Hepatocyte (in vitro differentiated cells): ENCODE results near the gene PALD1. TPM values are rescaled to one million over a fixed set of nuclear protein-coding genes. Genes with fewer than 3 reads are reported as not detected.

Experiments used
- DNase-seq: peaks from one replicate; pipeline ENCODE4 v3.0.0-alpha.2; 2016; ENCODE audit warnings: low spot score
- H2AFZ ChIP-seq: fragments of 200-600 bp; sonication (generic); 2 replicates; pipeline ENCODE4 v1.6.0; 2016; ENCODE audit warnings: antibody characterized with exemption, mild to moderate bottlenecking
- H3K27ac ChIP-seq: fragments of 200-600 bp; sonication (generic); 2 replicates; pipeline ENCODE4 v1.5.1; 2016; ENCODE audit warnings: mild to moderate bottlenecking
- H3K27me3 ChIP-seq: fragments of 200-600 bp; sonication (generic); 2 replicates; pipeline ENCODE4 v1.6.1; 2016
- H3K36me3 ChIP-seq: fragments of 200-600 bp; sonication (generic); replicated peaks from 2 replicates; pipeline ENCODE4 v1.5.1; 2016; ENCODE audit warnings: low read depth; ENCODE audit not compliant: insufficient read depth
- H3K4me1 ChIP-seq: fragments of 200-600 bp; sonication (generic); 2 replicates; pipeline ENCODE4 v1.5.1; 2016; ENCODE audit warnings: mild to moderate bottlenecking, moderate library complexity; ENCODE audit not compliant: insufficient read depth
- H3K4me2 ChIP-seq: fragments of 200-600 bp; sonication (generic); 2 replicates; pipeline ENCODE4 v1.6.0; 2016
- H3K4me3 ChIP-seq: fragments of 200-600 bp; sonication (generic); 2 replicates; pipeline ENCODE4 v1.5.1; 2016; ENCODE audit warnings: mild to moderate bottlenecking
- H3K79me2 ChIP-seq: fragments of 200-600 bp; sonication (generic); 2 replicates; pipeline ENCODE4 v1.6.0; 2017; ENCODE audit warnings: mild to moderate bottlenecking
- H3K9me2 ChIP-seq: fragments of 200-600 bp; sonication (generic); replicated peaks from 2 replicates; pipeline ENCODE4 v1.6.0; 2017; ENCODE audit warnings: mild to moderate bottlenecking; ENCODE audit not compliant: insufficient read depth
- H3K9me3 ChIP-seq: fragments of 200-600 bp; sonication (generic); 2 replicates; pipeline ENCODE4 v1.5.1; 2016; ENCODE audit warnings: low read depth, mild to moderate bottlenecking
- H4K20me1 ChIP-seq: fragments of 200-600 bp; sonication (generic); 2 replicates; pipeline ENCODE4 v1.6.0; 2016; ENCODE audit warnings: mild to moderate bottlenecking; ENCODE audit not compliant: insufficient read depth, poor library complexity, severe bottlenecking
- EZH2 ChIP-seq: fragments of 200-600 bp; sonication (generic); IDR thresholded peaks from 2 replicates; pipeline ENCODE4 v1.6.1; 2016; ENCODE audit warnings: antibody characterized with exemption, mild to moderate bottlenecking, borderline replicate concordance
- EZH2phosphoT487 ChIP-seq: fragments of 200-600 bp; sonication (generic); IDR thresholded peaks from one replicate; pipeline ENCODE4 v1.6.1; 2018; ENCODE audit warnings: antibody characterized with exemption, mild to moderate bottlenecking, low read depth, moderate library complexity; ENCODE audit not compliant: unreplicated experiment, severe bottlenecking
- WGBS: methylation state at CpG from one replicate; pipeline ENCODE4 v1.1.6; 2016; ENCODE audit warnings: low lambda C conversion rate; ENCODE audit errors: missing lambda C conversion rate; 5-methylcytosine and 5-hydroxymethylcytosine counted together
- polyA plus RNA-seq: library from polyadenylated mRNA; unstranded; fragments of >200 nt; fragmentation: Nextera tagmentation; extraction: Ambion mirVana; gene quantifications from 2 replicates; pipeline ENCODE4 v1.2.1, GENCODE V29; 2016
- total RNA-seq: library from RNA; depleted of rRNA; stranded (reverse); fragments of >200 nt; gene quantifications from 2 replicates; pipeline ENCODE4 v1.2.3, GENCODE V29; 2014
- TF ChIP-seq, protein P1 (sequence below): fragments of 200-600 bp; sonication (generic); IDR thresholded peaks from 2 replicates; pipeline ENCODE4 v1.5.1; 2016; ENCODE audit warnings: antibody characterized with exemption, mild to moderate bottlenecking; ENCODE audit not compliant: poor library complexity

The PALD1 gene
- total and polyA plus RNA-seq, 2 experiments from 2014 or later, result 1.3 to 2.2 TPM

- no peak for DNase-seq
- Histone ChIP-seq H3K4me2 (no peak overlapping the region), H3K79me2 (no peaks in the 10 kb centered on the region), H3K9me2 (no peaks in the 10 kb centered on the region), H3K27ac (no peak overlapping the region), H2AFZ (no peak overlapping the region), H3K9me3 (no peaks in the 10 kb centered on the region), H3K27me3 (no peaks in the 10 kb centered on the region), H3K36me3 (no peaks in the 10 kb centered on the region), H3K4me3 (no peak overlapping the region), H4K20me1 (no peaks in the 10 kb centered on the region), H3K4me1 (no peaks in the 10 kb centered on the region)
- 97% methylated on average over 4 of the region's 4 CpGs for WGBS
- no peak for TF ChIP-seq EZH2
- no peak for TF ChIP-seq EZH2phosphoT487
- TF ChIP-seq, protein P1, sequence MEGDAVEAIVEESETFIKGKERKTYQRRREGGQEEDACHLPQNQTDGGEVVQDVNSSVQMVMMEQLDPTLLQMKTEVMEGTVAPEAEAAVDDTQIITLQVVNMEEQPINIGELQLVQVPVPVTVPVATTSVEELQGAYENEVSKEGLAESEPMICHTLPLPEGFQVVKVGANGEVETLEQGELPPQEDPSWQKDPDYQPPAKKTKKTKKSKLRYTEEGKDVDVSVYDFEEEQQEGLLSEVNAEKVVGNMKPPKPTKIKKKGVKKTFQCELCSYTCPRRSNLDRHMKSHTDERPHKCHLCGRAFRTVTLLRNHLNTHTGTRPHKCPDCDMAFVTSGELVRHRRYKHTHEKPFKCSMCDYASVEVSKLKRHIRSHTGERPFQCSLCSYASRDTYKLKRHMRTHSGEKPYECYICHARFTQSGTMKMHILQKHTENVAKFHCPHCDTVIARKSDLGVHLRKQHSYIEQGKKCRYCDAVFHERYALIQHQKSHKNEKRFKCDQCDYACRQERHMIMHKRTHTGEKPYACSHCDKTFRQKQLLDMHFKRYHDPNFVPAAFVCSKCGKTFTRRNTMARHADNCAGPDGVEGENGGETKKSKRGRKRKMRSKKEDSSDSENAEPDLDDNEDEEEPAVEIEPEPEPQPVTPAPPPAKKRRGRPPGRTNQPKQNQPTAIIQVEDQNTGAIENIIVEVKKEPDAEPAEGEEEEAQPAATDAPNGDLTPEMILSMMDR, result no peak
These were observed 138.2 kb downstream of the PALD1 start for GRCh38 chr10:70616761-70617160.

Other genes starting within 250 kb of the PALD1 start
- 156 and 175 TPM in 2 replicates for gene PPA1, start 245.3 kb upstream of the PALD1 start, total RNA-seq
- gene PPA1, start 245.3 kb upstream of the PALD1 start, polyA plus RNA-seq, result 106 and 131 TPM in 2 replicates
- not detected in 2 replicates for gene NPFFR1, start 194.8 kb upstream of the PALD1 start, total RNA-seq
- gene NPFFR1, start 194.8 kb upstream of the PALD1 start, polyA plus RNA-seq, result not detected in 2 replicates
- 7.2 and 8.2 TPM in 2 replicates for gene LRRC20, start 96.1 kb upstream of the PALD1 start, total RNA-seq
- gene LRRC20, start 96.1 kb upstream of the PALD1 start, polyA plus RNA-seq, result 3.0 and 4.0 TPM in 2 replicates
- gene EIF4EBP2, start 74.6 kb upstream of the PALD1 start, total RNA-seq, result 75.1 and 77.1 TPM in 2 replicates
- 37.4 and 43.1 TPM in 2 replicates for gene EIF4EBP2, start 74.6 kb upstream of the PALD1 start, polyA plus RNA-seq
- not detected in 2 replicates for gene NODAL, start 37.1 kb upstream of the PALD1 start, total RNA-seq
- gene NODAL, start 37.1 kb upstream of the PALD1 start, polyA plus RNA-seq, result not detected in 2 replicates
- not detected in 2 replicates for gene PRF1, start 124.0 kb downstream of the PALD1 start, total RNA-seq
- gene PRF1, start 124.0 kb downstream of the PALD1 start, polyA plus RNA-seq, result 0.39 TPM in 1 of 2 replicates, not detected in the other
- gene ADAMTS14, start 193.7 kb downstream of the PALD1 start, total RNA-seq, result 0.60 and 0.87 TPM in 2 replicates
- gene ADAMTS14, start 193.7 kb downstream of the PALD1 start, polyA plus RNA-seq, result 0.95 and 2.1 TPM in 2 replicates